Panc1 (cell line): Measurements from ENCODE around the gene ZNF484. TPM values are rescaled to one million over a fixed set of nuclear protein-coding genes. Genes with fewer than 3 reads are reported as not detected.
"Not testable (repeated sequence)": the region's sequence is repeated elsewhere in the genome, so short reads cannot be mapped to it uniquely, and the experiment has no call there.

Experiments used
- ATAC-seq: fragments of 200-7000 bp; cut with Tn5 transposase; 2 replicates; pipeline ENCODE4 v1.9.1; 2020; ENCODE audit warnings: mild to moderate bottlenecking, moderate library complexity
- BruUV-seq: library from RNA; stranded (reverse); fragments of 400-500 nt; replicated peaks from 2 replicates; lab custom pipeline; 2021; lab: Mats Ljungman, UMichigan
- CTCF ChIA-PET: fragments of 300-600 bp; sonication (Branson Sonifier 250); formaldehyde crosslinking; loops from one replicate; lab custom pipeline; 2022; ENCODE audit warnings: antibody characterized with exemption; lab: Charles Lee
- POLR2A ChIA-PET: fragments of 300-600 bp; sonication (Branson Sonifier 250); formaldehyde crosslinking; loops from one replicate; lab custom pipeline; 2022; ENCODE audit warnings: antibody characterized with exemption; lab: Charles Lee
- DNase-seq: peaks from one replicate; pipeline ENCODE4 v3.0.0-alpha.2; 2010; ENCODE audit warnings: low read depth, low spot score
- H3K27ac ChIP-seq: 2 replicates; pipeline ENCODE4 v1.5.1; 2011; ENCODE audit warnings: mild to moderate bottlenecking, low read length, inconsistent platforms
- H3K27me3 ChIP-seq: fragments of 200-500 bp; sonication (Bioruptor generic); 2 replicates; pipeline ENCODE4 v1.6.0; 2014; ENCODE audit warnings: low read length, inconsistent platforms; ENCODE audit not compliant: control insufficient read depth, insufficient read depth
- H3K36me3 ChIP-seq: fragments of 200-500 bp; sonication (Bioruptor generic); 2 replicates; pipeline ENCODE4 v1.5.1; 2014; ENCODE audit warnings: inconsistent platforms, mild to moderate bottlenecking, low read length, moderate library complexity; ENCODE audit not compliant: control insufficient read depth, insufficient read depth
- H3K4me1 ChIP-seq: 2 replicates; pipeline ENCODE4 v1.5.1; 2011; ENCODE audit warnings: inconsistent platforms, mild to moderate bottlenecking, low read length, moderate library complexity; ENCODE audit not compliant: control insufficient read depth, insufficient read depth
- H3K4me3 ChIP-seq, 2 experiments: 2 replicates each; pipeline ENCODE4 v1.5.1; 2011 to 2012; ENCODE audit warnings: low read depth in 2 of 2, low read length in 2 of 2, mild to moderate bottlenecking in 2 of 2, inconsistent platforms in 1 of 2, moderate library complexity in 1 of 2
- H3K9me3 ChIP-seq: fragments of 200-500 bp; sonication (Bioruptor generic); 2 replicates; pipeline ENCODE4 v1.5.1; 2014; ENCODE audit warnings: low read depth, mild to moderate bottlenecking, inconsistent platforms, low read length, moderate library complexity; ENCODE audit not compliant: control insufficient read depth, insufficient read depth
- POLR2AphosphoS5 ChIP-seq: IDR thresholded peaks from 2 replicates; pipeline ENCODE4 v1.6.1; 2012; ENCODE audit warnings: mild to moderate bottlenecking, low read depth, low read length, moderate library complexity
- SIN3A ChIP-seq: IDR thresholded peaks from 2 replicates; pipeline ENCODE4 v1.6.1; 2012; ENCODE audit warnings: low read depth, mild to moderate bottlenecking, low read length, moderate library complexity, borderline replicate concordance; ENCODE audit not compliant: insufficient read depth
- TCF7L2 ChIP-seq: IDR thresholded peaks from 2 replicates; pipeline ENCODE4 v1.6.1; 2011; ENCODE audit warnings: mild to moderate bottlenecking, low read depth, low read length, inconsistent platforms
- in situ Hi-C: cut with HindIII; loops from 2 replicates; pipeline ENCODE4 v1.10.0; 2016; ENCODE audit warnings: low sequenced_read_pairs, low pct_unique_long_range_greater_than_20kb
- intact Hi-C: fragments of 100-400 bp; cut with micrococcal nuclease; formaldehyde crosslinking; loops from one replicate; pipeline ENCODE4 v1.10.0; 2022; ENCODE audit not compliant: unreplicated experiment
- total RNA-seq: library from RNA; stranded (reverse); gene quantifications from one replicate; pipeline ENCODE4 v1.2.1, GENCODE V29; 2021; ENCODE audit not compliant: unreplicated experiment
- TF ChIP-seq, protein P1 (sequence below): fragments of 450-650 bp; IDR thresholded peaks from 2 replicates; pipeline ENCODE4 v1.5.1; 2017; ENCODE audit warnings: mild to moderate bottlenecking
- TF ChIP-seq, protein P2 (sequence below), 2 experiments: IDR thresholded peaks; 2 replicates each; pipeline ENCODE4 v1.6.1; 2011 to 2012; ENCODE audit warnings: low read depth in 2 of 2, control low read depth in 1 of 2, low read length in 1 of 2, mild to moderate bottlenecking in 1 of 2, moderate library complexity in 1 of 2; ENCODE audit not compliant: insufficient read depth in 1 of 2

Gene ZNF484
- total RNA-seq, 1 experiment from 2014 or later, result 5.4 TPM

DNA sequence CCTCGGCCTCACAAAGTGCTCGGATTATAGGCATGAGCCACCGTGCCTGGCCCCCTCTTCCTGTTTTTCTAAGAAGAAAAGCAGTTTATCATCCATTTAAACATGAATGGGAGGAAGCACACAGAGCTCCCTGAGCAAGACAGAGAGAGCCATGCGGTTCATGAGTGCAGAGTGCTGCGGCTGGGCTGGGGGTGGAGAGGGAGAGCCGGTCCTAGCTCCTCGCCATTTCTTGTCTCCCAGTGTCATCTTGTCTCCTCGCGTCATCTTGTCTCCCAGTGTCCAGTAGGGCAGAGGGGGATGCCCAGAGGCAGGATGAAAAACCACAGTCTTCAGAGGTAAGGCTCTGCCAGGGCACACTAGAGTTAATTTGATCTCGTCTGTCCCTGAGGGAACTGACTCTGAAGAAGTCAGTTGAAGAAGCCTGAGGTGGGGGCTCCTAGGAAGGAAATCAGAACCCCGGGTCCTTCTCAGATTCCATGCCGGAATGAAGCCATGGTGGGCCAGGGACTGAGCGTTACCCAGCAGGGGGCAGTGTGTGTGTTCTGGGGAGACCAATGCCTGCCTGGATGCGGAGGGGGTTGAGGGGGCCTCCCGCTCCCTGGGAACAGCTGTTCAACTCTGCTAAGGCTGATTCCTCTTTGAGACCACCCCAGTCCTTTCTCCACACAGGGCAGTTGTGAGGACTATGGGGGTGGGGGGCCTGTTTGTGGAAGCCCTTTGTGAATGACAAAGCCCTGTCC lies 6.0 kb upstream of the ZNF484 start:
- in situ Hi-C loops, H3K9me3 ChIP-seq, intact Hi-C loops, H3K36me3 ChIP-seq, DNase-seq, CTCF ChIA-PET, POLR2A ChIA-PET, H3K4me3 ChIP-seq, ATAC-seq, BruUV-seq, H3K4me1 ChIP-seq, H3K27ac ChIP-seq, H3K27me3 ChIP-seq: not testable (repeated sequence)
- TF ChIP-seq, protein P1, sequence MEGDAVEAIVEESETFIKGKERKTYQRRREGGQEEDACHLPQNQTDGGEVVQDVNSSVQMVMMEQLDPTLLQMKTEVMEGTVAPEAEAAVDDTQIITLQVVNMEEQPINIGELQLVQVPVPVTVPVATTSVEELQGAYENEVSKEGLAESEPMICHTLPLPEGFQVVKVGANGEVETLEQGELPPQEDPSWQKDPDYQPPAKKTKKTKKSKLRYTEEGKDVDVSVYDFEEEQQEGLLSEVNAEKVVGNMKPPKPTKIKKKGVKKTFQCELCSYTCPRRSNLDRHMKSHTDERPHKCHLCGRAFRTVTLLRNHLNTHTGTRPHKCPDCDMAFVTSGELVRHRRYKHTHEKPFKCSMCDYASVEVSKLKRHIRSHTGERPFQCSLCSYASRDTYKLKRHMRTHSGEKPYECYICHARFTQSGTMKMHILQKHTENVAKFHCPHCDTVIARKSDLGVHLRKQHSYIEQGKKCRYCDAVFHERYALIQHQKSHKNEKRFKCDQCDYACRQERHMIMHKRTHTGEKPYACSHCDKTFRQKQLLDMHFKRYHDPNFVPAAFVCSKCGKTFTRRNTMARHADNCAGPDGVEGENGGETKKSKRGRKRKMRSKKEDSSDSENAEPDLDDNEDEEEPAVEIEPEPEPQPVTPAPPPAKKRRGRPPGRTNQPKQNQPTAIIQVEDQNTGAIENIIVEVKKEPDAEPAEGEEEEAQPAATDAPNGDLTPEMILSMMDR, result peak; percentile 28; the same call in 1 of the 2 replicates

- H3K4me3 ChIP-seq, result no peak overlapping the region
- no peak overlapping the region for H3K27ac ChIP-seq
- in situ Hi-C loops (no loop called here), intact Hi-C loops (no loop called here)
- BruUV-seq, result no TSS peak
- no peaks in the 10 kb centered on the region for H3K4me1 ChIP-seq
- peaks cover 3% of the 10 kb centered on the region; the same call in 1 of the 2 replicates for H3K36me3 ChIP-seq
- POLR2A ChIA-PET, result no interaction called here
- ATAC-seq (no peak), DNase-seq (no peak)
- CTCF ChIA-PET, result no interaction called here
- no peaks in the 10 kb centered on the region for H3K9me3 ChIP-seq
- TF ChIP-seq, protein P2, sequence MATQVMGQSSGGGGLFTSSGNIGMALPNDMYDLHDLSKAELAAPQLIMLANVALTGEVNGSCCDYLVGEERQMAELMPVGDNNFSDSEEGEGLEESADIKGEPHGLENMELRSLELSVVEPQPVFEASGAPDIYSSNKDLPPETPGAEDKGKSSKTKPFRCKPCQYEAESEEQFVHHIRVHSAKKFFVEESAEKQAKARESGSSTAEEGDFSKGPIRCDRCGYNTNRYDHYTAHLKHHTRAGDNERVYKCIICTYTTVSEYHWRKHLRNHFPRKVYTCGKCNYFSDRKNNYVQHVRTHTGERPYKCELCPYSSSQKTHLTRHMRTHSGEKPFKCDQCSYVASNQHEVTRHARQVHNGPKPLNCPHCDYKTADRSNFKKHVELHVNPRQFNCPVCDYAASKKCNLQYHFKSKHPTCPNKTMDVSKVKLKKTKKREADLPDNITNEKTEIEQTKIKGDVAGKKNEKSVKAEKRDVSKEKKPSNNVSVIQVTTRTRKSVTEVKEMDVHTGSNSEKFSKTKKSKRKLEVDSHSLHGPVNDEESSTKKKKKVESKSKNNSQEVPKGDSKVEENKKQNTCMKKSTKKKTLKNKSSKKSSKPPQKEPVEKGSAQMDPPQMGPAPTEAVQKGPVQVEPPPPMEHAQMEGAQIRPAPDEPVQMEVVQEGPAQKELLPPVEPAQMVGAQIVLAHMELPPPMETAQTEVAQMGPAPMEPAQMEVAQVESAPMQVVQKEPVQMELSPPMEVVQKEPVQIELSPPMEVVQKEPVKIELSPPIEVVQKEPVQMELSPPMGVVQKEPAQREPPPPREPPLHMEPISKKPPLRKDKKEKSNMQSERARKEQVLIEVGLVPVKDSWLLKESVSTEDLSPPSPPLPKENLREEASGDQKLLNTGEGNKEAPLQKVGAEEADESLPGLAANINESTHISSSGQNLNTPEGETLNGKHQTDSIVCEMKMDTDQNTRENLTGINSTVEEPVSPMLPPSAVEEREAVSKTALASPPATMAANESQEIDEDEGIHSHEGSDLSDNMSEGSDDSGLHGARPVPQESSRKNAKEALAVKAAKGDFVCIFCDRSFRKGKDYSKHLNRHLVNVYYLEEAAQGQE (IDR thresholded peaks at IDR 0.05; ENCODE audit: insufficient read depth in 1 of 2, low read depth in 2 of 2, low read length in 1 of 2), result no peak
- TF ChIP-seq, protein P1, result no peak
- TF ChIP-seq TCF7L2 (no peak), SIN3A (no peak), POLR2AphosphoS5 (no peak)
- H3K27me3 ChIP-seq, result no peaks in the 10 kb centered on the region
Observed at GRCh38 chr9:92882276-92882675, 4.4 kb upstream of the ZNF484 start.
